ENCODE results near the gene ITGA8. TPM values are rescaled to one million over a fixed set of nuclear protein-coding genes. Genes with fewer than 3 reads are reported as not detected.
"Not testable (repeated sequence)": the region's sequence is repeated elsewhere in the genome, so short reads cannot be mapped to it uniquely, and the experiment has no call there.

The ITGA8 gene
- total RNA-seq, 1 experiment from 2014 or later, result 0.03 TPM

- not testable (repeated sequence) for H3K27me3 ChIP-seq (ENCODE audit: control insufficient read depth, insufficient read depth, low read length); DNase-seq; H3K4me3 ChIP-seq (ENCODE audit: insufficient read depth, low read depth, low read length); H3K36me3 ChIP-seq (replicated peaks; ENCODE audit: control insufficient read depth, insufficient read depth, low read length)
These were observed 162.6 kb downstream of the ITGA8 start for GRCh38 chr10:15557168-15557567.

- H3K27me3 ChIP-seq (ENCODE audit: control insufficient read depth, insufficient read depth, low read length), result no peaks in the 10 kb centered on the region
- no peak overlapping the region for H3K4me3 ChIP-seq (ENCODE audit: insufficient read depth, low read depth, low read length)
- no peaks in the 10 kb centered on the region for H3K36me3 ChIP-seq (replicated peaks; ENCODE audit: control insufficient read depth, insufficient read depth, low read length)
- no peak for DNase-seq
These were observed 168.8 kb downstream of the ITGA8 start for GRCh38 chr10:15550950-15551349.

GRCh38 chr10:15548331-15548730 is 171.4 kb downstream of the ITGA8 start:
- no peaks in the 10 kb centered on the region for H3K27me3 ChIP-seq (ENCODE audit: control insufficient read depth, insufficient read depth, low read length)
- H3K36me3 ChIP-seq (replicated peaks; ENCODE audit: control insufficient read depth, insufficient read depth, low read length), result no peaks in the 10 kb centered on the region
- no peak for DNase-seq
- H3K4me3 ChIP-seq (ENCODE audit: insufficient read depth, low read depth, low read length), result no peak overlapping the region

- DNase-seq, result no peak
- H3K36me3 ChIP-seq (replicated peaks; ENCODE audit: control insufficient read depth, insufficient read depth, low read length), result no peaks in the 10 kb centered on the region
- no peaks in the 10 kb centered on the region for H3K27me3 ChIP-seq (ENCODE audit: control insufficient read depth, insufficient read depth, low read length)
- H3K4me3 ChIP-seq (ENCODE audit: insufficient read depth, low read depth, low read length), result no peak overlapping the region
These were observed 173.1 kb downstream of the ITGA8 start for GRCh38 chr10:15546606-15547005.

- Histone ChIP-seq H3K27me3 (ENCODE audit: control insufficient read depth, insufficient read depth, low read length) (no peaks in the 10 kb centered on the region), H3K4me3 (ENCODE audit: insufficient read depth, low read depth, low read length) (no peak overlapping the region), H3K36me3 (replicated peaks; ENCODE audit: control insufficient read depth, insufficient read depth, low read length) (no peaks in the 10 kb centered on the region)
- DNase-seq, result no peak
These were observed 173.8 kb downstream of the ITGA8 start for GRCh38 chr10:15545884-15546283.

GRCh38 chr10:15545266-15545665 is 174.5 kb downstream of the ITGA8 start:
- no peak overlapping the region for H3K4me3 ChIP-seq (ENCODE audit: insufficient read depth, low read depth, low read length)
- H3K27me3 ChIP-seq (ENCODE audit: control insufficient read depth, insufficient read depth, low read length), result no peaks in the 10 kb centered on the region
- H3K36me3 ChIP-seq (replicated peaks; ENCODE audit: control insufficient read depth, insufficient read depth, low read length), result no peaks in the 10 kb centered on the region
- DNase-seq, result no peak

- H3K36me3 ChIP-seq (replicated peaks; ENCODE audit: control insufficient read depth, insufficient read depth, low read length), result no peaks in the 10 kb centered on the region
- H3K27me3 ChIP-seq (ENCODE audit: control insufficient read depth, insufficient read depth, low read length), result no peaks in the 10 kb centered on the region
- DNase-seq, result no peak
- no peak overlapping the region for H3K4me3 ChIP-seq (ENCODE audit: insufficient read depth, low read depth, low read length)
These were observed 175.7 kb downstream of the ITGA8 start for GRCh38 chr10:15543994-15544393.

- no peaks in the 10 kb centered on the region for H3K36me3 ChIP-seq (replicated peaks; ENCODE audit: control insufficient read depth, insufficient read depth, low read length)
These were observed 176.9 kb downstream of the ITGA8 start for GRCh38 chr10:15542817-15543216.

GRCh38 chr10:15541376-15541775 is 178.3 kb downstream of the ITGA8 start:
- H3K27me3 ChIP-seq (ENCODE audit: control insufficient read depth, insufficient read depth, low read length), result no peaks in the 10 kb centered on the region
- no peak for DNase-seq
- no peak overlapping the region for H3K4me3 ChIP-seq (ENCODE audit: insufficient read depth, low read depth, low read length)
- H3K36me3 ChIP-seq (replicated peaks; ENCODE audit: control insufficient read depth, insufficient read depth, low read length), result no peaks in the 10 kb centered on the region

More at GRCh38 chr10:15542817-15543216, 176.9 kb downstream of the ITGA8 start:
- DNase-seq, result no peak
- Histone ChIP-seq H3K27me3 (ENCODE audit: control insufficient read depth, insufficient read depth, low read length) (no peaks in the 10 kb centered on the region), H3K4me3 (ENCODE audit: insufficient read depth, low read depth, low read length) (no peak overlapping the region)

- DNase-seq, result no peak
- Histone ChIP-seq H3K27me3 (ENCODE audit: control insufficient read depth, insufficient read depth, low read length) (no peaks in the 10 kb centered on the region), H3K36me3 (replicated peaks; ENCODE audit: control insufficient read depth, insufficient read depth, low read length) (no peaks in the 10 kb centered on the region)
These were observed 179.0 kb downstream of the ITGA8 start for GRCh38 chr10:15540727-15541126.

GRCh38 chr10:15539262-15539661 is 180.5 kb downstream of the ITGA8 start:
- Histone ChIP-seq H3K27me3 (ENCODE audit: control insufficient read depth, insufficient read depth, low read length) (no peaks in the 10 kb centered on the region), H3K4me3 (ENCODE audit: insufficient read depth, low read depth, low read length) (no peak overlapping the region), H3K36me3 (replicated peaks; ENCODE audit: control insufficient read depth, insufficient read depth, low read length) (no peaks in the 10 kb centered on the region)
- DNase-seq, result no peak

More at GRCh38 chr10:15540727-15541126, 179.0 kb downstream of the ITGA8 start:
- no peak overlapping the region for H3K4me3 ChIP-seq (ENCODE audit: insufficient read depth, low read depth, low read length)

GRCh38 chr10:15534928-15535538 is 184.7 kb downstream of the ITGA8 start:
- H3K27me3 ChIP-seq (ENCODE audit: control insufficient read depth, insufficient read depth, low read length); H3K4me3 ChIP-seq (ENCODE audit: insufficient read depth, low read depth, low read length); DNase-seq; H3K36me3 ChIP-seq (replicated peaks; ENCODE audit: control insufficient read depth, insufficient read depth, low read length): not testable (repeated sequence)

GRCh38 chr10:15531927-15532722 is 187.6 kb downstream of the ITGA8 start:
- H3K27me3 ChIP-seq (ENCODE audit: control insufficient read depth, insufficient read depth, low read length), result no peaks in the 10 kb centered on the region
- no peak for DNase-seq
- H3K36me3 ChIP-seq (replicated peaks; ENCODE audit: control insufficient read depth, insufficient read depth, low read length), result no peaks in the 10 kb centered on the region
- H3K4me3 ChIP-seq (ENCODE audit: insufficient read depth, low read depth, low read length), result no peak overlapping the region

- H3K27me3 ChIP-seq (ENCODE audit: control insufficient read depth, insufficient read depth, low read length), result no peaks in the 10 kb centered on the region
- DNase-seq, result no peak
- no peak overlapping the region for H3K4me3 ChIP-seq (ENCODE audit: insufficient read depth, low read depth, low read length)
- H3K36me3 ChIP-seq (replicated peaks; ENCODE audit: control insufficient read depth, insufficient read depth, low read length), result no peaks in the 10 kb centered on the region
These were observed 190.9 kb downstream of the ITGA8 start for GRCh38 chr10:15528859-15529239.

- no peak for DNase-seq
- no peaks in the 10 kb centered on the region for H3K27me3 ChIP-seq (ENCODE audit: control insufficient read depth, insufficient read depth, low read length)
- no peaks in the 10 kb centered on the region for H3K36me3 ChIP-seq (replicated peaks; ENCODE audit: control insufficient read depth, insufficient read depth, low read length)
- no peak overlapping the region for H3K4me3 ChIP-seq (ENCODE audit: insufficient read depth, low read depth, low read length)
These were observed 193.0 kb downstream of the ITGA8 start for GRCh38 chr10:15526754-15527153.
